ENCODE results near the gene CRK. TPM values are rescaled to one million over a fixed set of nuclear protein-coding genes. Genes with fewer than 3 reads are reported as not detected.

Gene CRK
- total and polyA plus RNA-seq, 2 of the 4 experiments (the other 2 are of a cell fraction): 57.6 to 100 TPM

- 60% methylated on average over 1 of the region's 23 CpGs; no CpG with 5 or more reads in 1 of the 2 experiments for WGBS, 2 experiments (ENCODE audit: extremely low coverage in 2 of 2, insufficient read length in 1 of 2)
- Histone ChIP-seq H3K23ac (ENCODE audit: low read depth, low read length) (no peak overlapping the region), H3K79me1 (ENCODE audit: low read depth in 1 of 2, low read length in 2 of 2) (peaks cover 14 to 39% of the 10 kb centered on the region in 2 experiments), H3K4ac (ENCODE audit: low read depth, low read length) (no peak overlapping the region), H4K20me1 (ENCODE audit: insufficient read depth, low read length) (no peaks in the 10 kb centered on the region; the same call in 1 of the 2 replicates), H3K4me1 (ENCODE audit: control insufficient read depth, insufficient read depth, low read length) (peaks cover 19% of the 10 kb centered on the region), H3K27me3 (ENCODE audit: control insufficient read depth, insufficient read depth, low read length) (no peaks in the 10 kb centered on the region), H3K9me3 (ENCODE audit: control insufficient read depth, insufficient read depth, low read length) (no peaks in the 10 kb centered on the region), H2AK9ac (replicated peaks; ENCODE audit: low read depth, low read length, poor library complexity) (peak overlapping the region; percentile 79), H3K18ac (ENCODE audit: low read depth, low read length) (no peak overlapping the region), H3K9me1 (ENCODE audit: insufficient read depth, low read length) (0 out of 2 replicates have a peak, but pooled peaks cover 9% of the 10 kb centered on the region), H3K9ac (ENCODE audit: low read depth, low read length) (no peak overlapping the region), H2BK5ac (ENCODE audit: low read depth, low read length, poor library complexity, severe bottlenecking) (no peak overlapping the region), H4K8ac (ENCODE audit: low read depth in 2 of 2, low read length in 2 of 2) (no peak overlapping the region), H2BK20ac (ENCODE audit: low read depth, low read length) (no peak overlapping the region), H3K36me3 (ENCODE audit: control insufficient read depth, insufficient read depth, low read length) (peaks cover 14% of the 10 kb centered on the region), H3K4me3 (ENCODE audit: insufficient read depth, low read depth, low read length) (no peak overlapping the region), H2AK5ac (ENCODE audit: low read depth, low read length) (no peak overlapping the region), H2AFZ (replicated peaks; ENCODE audit: low read length, poor library complexity) (no peak overlapping the region), H4K91ac (ENCODE audit: insufficient read depth, low read depth, low read length) (no peak overlapping the region), H2BK15ac (ENCODE audit: low read depth, low read length) (no peak overlapping the region), H3K4me2 (ENCODE audit: low read depth, low read length) (no peak overlapping the region), H4K5ac (ENCODE audit: low read depth, low read length) (no peak overlapping the region), H3K56ac (ENCODE audit: extremely low read depth, insufficient read depth, low read length) (no peak overlapping the region), H3K27ac (ENCODE audit: insufficient read depth, low read length) (no peak overlapping the region), H2BK120ac (ENCODE audit: low read depth, low read length) (no peak overlapping the region), H3K14ac (replicated peaks; ENCODE audit: low read depth, low read length) (no peak overlapping the region)
- DNase-seq (no peak), ATAC-seq (ENCODE audit: low read depth) (no peak)
- CTCF ChIA-PET: no interaction called here
- intact Hi-C loops (cut with micrococcal nuclease) (no loop called here), in situ Hi-C loops (cut with MboI; ENCODE audit: low sequenced_read_pairs) (no loop called here), dilution Hi-C loops (cut with HindIII; ENCODE audit: low sequenced_read_pairs, unreplicated experiment) (no loop called here)
- POLR2A ChIA-PET (ENCODE audit: unreplicated experiment): interaction anchor here (0.6 kb wide), 1 partner anchor 219 kb away, joined by 3 read pairs; no protein-coding TSS in a partner anchor
- BruUV-seq (replicated peaks): no TSS peak
- TF ChIP-seq NFE2L2 (IDR thresholded peaks at IDR 0.05; ENCODE audit: low read depth, low read length): no peak
- TF ChIP-seq, protein P1, sequence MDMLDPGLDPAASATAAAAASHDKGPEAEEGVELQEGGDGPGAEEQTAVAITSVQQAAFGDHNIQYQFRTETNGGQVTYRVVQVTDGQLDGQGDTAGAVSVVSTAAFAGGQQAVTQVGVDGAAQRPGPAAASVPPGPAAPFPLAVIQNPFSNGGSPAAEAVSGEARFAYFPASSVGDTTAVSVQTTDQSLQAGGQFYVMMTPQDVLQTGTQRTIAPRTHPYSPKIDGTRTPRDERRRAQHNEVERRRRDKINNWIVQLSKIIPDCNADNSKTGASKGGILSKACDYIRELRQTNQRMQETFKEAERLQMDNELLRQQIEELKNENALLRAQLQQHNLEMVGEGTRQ (IDR thresholded peaks at IDR 0.05; ENCODE audit: low read depth, low read length): no peak
Observed at GRCh38 chr17:1493291-1493980, 37.4 kb upstream of the CRK start.
